Measurements from ENCODE around the gene SLC35F3.

Gene SLC35F3

DNA sequence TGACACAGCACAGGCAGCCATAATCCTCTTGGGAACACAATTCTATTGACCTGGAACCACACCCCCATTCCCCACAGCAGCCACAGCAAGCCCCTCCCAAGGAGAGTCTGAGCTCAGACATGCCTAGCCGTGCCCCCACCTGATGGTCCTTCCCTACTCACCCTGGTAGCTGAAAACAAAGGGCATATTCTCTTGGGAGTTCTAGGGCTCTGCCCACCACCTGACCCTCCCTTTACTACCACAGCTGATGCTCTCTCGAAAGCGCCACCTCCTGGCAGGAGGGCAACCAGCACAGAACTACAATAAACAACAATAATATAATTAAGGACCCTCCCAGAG is 283.9 kb downstream of the SLC35F3 start:
- no peak overlapping the region for H3K27ac ChIP-seq
- no peak for TF ChIP-seq CTCF (conservative IDR thresholded peaks at IDR 0.05)

GRCh38 chr1:234197839-234198238 is 293.4 kb downstream of the SLC35F3 start:
- no peak overlapping the region for H3K27ac ChIP-seq
- TF ChIP-seq CTCF (conservative IDR thresholded peaks at IDR 0.05): no peak

DNA sequence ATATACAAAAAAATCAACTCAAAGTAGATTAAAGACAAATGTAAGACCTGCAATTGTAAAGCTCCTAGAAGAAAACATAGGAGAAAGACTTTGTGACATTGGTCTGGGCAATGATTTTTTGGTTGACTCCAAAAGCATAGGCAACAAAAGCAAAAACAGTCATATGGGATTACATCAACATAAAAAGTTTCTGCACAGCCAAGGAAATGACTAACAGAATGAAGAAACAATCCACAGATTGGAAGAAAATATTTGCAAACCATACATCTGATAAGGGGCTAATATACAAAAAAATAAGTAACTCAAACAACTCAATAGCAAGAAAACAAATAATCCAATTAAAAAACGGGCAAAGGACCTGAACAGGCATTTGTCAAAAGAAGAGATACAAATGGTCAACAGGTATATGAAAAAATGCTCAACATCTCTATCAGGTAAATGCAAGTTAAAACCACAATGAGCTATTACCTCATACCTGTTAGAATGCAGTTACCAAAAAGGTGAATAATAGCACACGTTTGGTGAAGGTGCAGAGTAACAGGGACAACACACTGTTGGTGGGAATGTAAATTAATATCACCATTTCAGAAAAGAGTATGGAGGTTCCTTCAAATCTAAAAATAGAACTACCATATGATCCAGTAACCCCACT is 295.1 kb downstream of the SLC35F3 start:
- H3K27ac ChIP-seq: no peak overlapping the region
- TF ChIP-seq CTCF (conservative IDR thresholded peaks at IDR 0.05): no peak

GRCh38 chr1:234200566-234200965 is 296.1 kb downstream of the SLC35F3 start:
- no peak for TF ChIP-seq CTCF (conservative IDR thresholded peaks at IDR 0.05)
- no peak overlapping the region for H3K27ac ChIP-seq

GRCh38 chr1:234201600-234201999 is 297.1 kb downstream of the SLC35F3 start:
- H3K27ac ChIP-seq: no peak overlapping the region
- no peak for TF ChIP-seq CTCF (conservative IDR thresholded peaks at IDR 0.05)

DNA sequence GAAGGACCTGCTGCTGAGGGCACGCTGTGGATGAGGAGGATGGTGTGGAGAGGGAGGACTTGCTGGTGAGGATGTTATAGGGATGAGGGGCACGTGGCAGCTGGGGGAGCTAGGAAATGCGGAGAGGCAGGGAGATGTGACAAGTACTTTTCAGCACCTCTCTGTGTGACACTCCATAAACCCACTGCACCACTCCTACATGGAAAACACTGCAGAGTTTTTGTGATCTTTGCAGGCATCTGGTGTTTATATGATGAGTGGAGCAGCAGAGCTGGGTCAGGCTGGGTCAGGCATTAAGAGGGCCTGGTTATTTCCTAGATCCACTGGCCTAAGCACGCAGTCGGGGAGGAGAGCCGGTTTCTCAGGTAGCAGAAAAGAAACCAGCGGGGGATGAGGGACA is 301.5 kb downstream of the SLC35F3 start:
- no peak overlapping the region for H3K27ac ChIP-seq
- no peak for TF ChIP-seq CTCF (conservative IDR thresholded peaks at IDR 0.05)

DNA sequence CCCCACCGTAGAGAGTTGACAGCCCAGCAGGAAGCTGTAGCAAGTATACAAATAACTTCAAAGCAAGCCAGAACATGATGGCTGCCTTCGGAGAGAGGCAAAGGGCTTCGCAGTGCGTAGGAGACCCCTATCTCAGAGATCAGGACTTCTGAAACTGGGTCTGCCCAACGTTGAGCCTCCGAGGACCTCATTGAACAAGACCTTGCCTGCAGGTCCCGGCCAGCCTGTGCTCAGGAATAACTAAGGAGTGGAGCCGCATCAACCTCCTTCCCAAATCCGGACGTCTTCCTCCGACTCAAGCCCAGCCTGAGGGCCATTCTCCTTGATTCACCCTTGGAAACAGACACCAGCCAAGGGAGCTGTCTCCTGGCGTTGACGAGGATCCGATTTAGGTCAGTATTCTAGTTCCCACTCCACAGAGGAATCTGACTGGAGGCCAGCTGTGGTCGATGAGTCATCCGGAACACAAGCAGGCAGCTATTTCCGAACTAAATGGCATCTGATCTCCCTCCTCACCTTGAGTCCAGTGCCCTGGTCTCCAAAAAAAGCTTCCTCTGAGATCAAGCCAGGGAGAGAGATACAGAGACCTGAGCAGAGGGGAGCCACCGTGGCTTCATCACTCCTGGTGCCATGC is 302.3 kb downstream of the SLC35F3 start:
- TF ChIP-seq CTCF (conservative IDR thresholded peaks at IDR 0.05): no peak
- H3K27ac ChIP-seq: no peak overlapping the region

Data from VCaP (cell line).